K562 (cell line): ENCODE measurements around the gene FGF9. TPM values are rescaled to one million over a fixed set of nuclear protein-coding genes. Genes with fewer than 3 reads are reported as not detected.
A peak's percentile ranks its signal among the peaks of the same experiment; 100 is the strongest.

ENCODE experiments used
- ARID1B ChIP-seq: fragments of 450-650 bp; IDR thresholded peaks from 2 replicates; pipeline ENCODE4 v1.6.1; 2016; ENCODE audit warnings: antibody characterized with exemption, mild to moderate bottlenecking, inconsistent platforms
- ATF7 ChIP-seq: fragments of 450-650 bp; IDR thresholded peaks from 2 replicates; pipeline ENCODE4 v1.7.1; 2014; ENCODE audit warnings: mild to moderate bottlenecking, moderate library complexity
- BRD9 ChIP-seq: fragments of 450-650 bp; IDR thresholded peaks from 2 replicates; pipeline ENCODE4 v1.6.1; 2018; ENCODE audit warnings: low read depth; ENCODE audit not compliant: partially characterized antibody
- ELF2 ChIP-seq: fragments of 250-450 bp; sonication (Bioruptor Pico); IDR thresholded peaks from 2 replicates; pipeline ENCODE4 v1.5.0; 2021; ENCODE audit warnings: mild to moderate bottlenecking
- FOXM1 ChIP-seq, 2 experiments: fragments of 450-650 bp in 1 of 2; sonication (generic) in 1 of 2; formaldehyde crosslinking in 1 of 2; IDR thresholded peaks; 2 replicates each; pipeline versions ENCODE4 v1.6.1 to v1.9.0; 2017 to 2022; ENCODE audit warnings: low read depth in 2 of 2, mild to moderate bottlenecking in 2 of 2, missing genetic modification reagents in 1 of 2, moderate library complexity in 1 of 2
- HDAC1 ChIP-seq, 2 experiments: fragments of 450-650 bp; IDR thresholded peaks; 2 replicates each; pipeline ENCODE4 v1.6.1; 2016 to 2017; ENCODE audit warnings: inconsistent platforms in 1 of 2, mild to moderate bottlenecking in 1 of 2, moderate library complexity in 1 of 2
- HNRNPLL ChIP-seq: fragments of 200-400 bp; formaldehyde crosslinking; IDR thresholded peaks from 2 replicates; pipeline ENCODE4 v1.6.1; 2017; ENCODE audit warnings: low read length, low read depth, mild to moderate bottlenecking; ENCODE audit not compliant: poor library complexity, severe bottlenecking
- HOXB6 ChIP-seq: fragments of 250-450 bp; sonication (Bioruptor Pico); IDR thresholded peaks from 2 replicates; pipeline ENCODE4 v1.5.1; 2022; ENCODE audit warnings: mild to moderate bottlenecking, borderline replicate concordance
- IFI16 ChIP-seq: fragments of 250-450 bp; sonication (Bioruptor Pico); IDR thresholded peaks from 2 replicates; pipeline ENCODE4 v2.1.2; 2022; ENCODE audit warnings: mild to moderate bottlenecking, inconsistent platforms
- KLF6 ChIP-seq: fragments of 250-450 bp; sonication (Bioruptor Pico); IDR thresholded peaks from 2 replicates; pipeline ENCODE4 v1.4.0; 2020; ENCODE audit warnings: mild to moderate bottlenecking, moderate library complexity, borderline replicate concordance
- MXI1 ChIP-seq: IDR thresholded peaks from 2 replicates; pipeline ENCODE4 v1.6.1; 2011; ENCODE audit warnings: low read depth, mild to moderate bottlenecking, improper control_type of control experiment, low read length
- PHTF2 ChIP-seq: fragments of 250-450 bp; sonication (Bioruptor Pico); IDR thresholded peaks from 2 replicates; pipeline ENCODE4 v1.5.0; 2021; ENCODE audit warnings: mild to moderate bottlenecking
- XRCC5 ChIP-seq: fragments of 200-400 bp; formaldehyde crosslinking; IDR thresholded peaks from 2 replicates; pipeline ENCODE4 v1.6.1; 2017; ENCODE audit warnings: low read depth, mild to moderate bottlenecking, low read length
- ZFP30 ChIP-seq: fragments of 250-450 bp; sonication (Bioruptor Pico); IDR thresholded peaks from 2 replicates; pipeline ENCODE4 v1.8.0; 2022; ENCODE audit warnings: moderate library complexity, mild to moderate bottlenecking, inconsistent platforms, borderline replicate concordance
- ZNF140 ChIP-seq: fragments of 250-450 bp; sonication (Bioruptor Pico); IDR thresholded peaks from 2 replicates; pipeline ENCODE4 v1.8.0; 2021; ENCODE audit warnings: moderate library complexity, mild to moderate bottlenecking, inconsistent platforms
- ZNF274 ChIP-seq: IDR thresholded peaks from 2 replicates; pipeline ENCODE4 v1.6.1; 2011; ENCODE audit warnings: low read depth, mild to moderate bottlenecking, low read length, moderate library complexity, borderline replicate concordance
- polyA plus RNA-seq, 8 experiments: library from polyadenylated mRNA; depleted of rRNA in 4 of 8; stranded (reverse) in 5 of 8; unstranded in 3 of 8; fragments of >200 nt; fragmentation: Nextera tagmentation in 2 of 8; fragmentation: Illumina TruSeq in 1 of 8; extraction: Ambion mirVana in 2 of 8; extraction: Trizol in 1 of 8; gene quantifications; 2 replicates each; pipeline versions ENCODE4 v1.2.1 to v1.2.3, GENCODE V29; 2011 to 2014; ENCODE audit warnings: inconsistent platforms in 1 of 8, missing spikeins in 1 of 8
- total RNA-seq, 7 experiments: library from RNA; depleted of rRNA in 6 of 7; stranded (reverse); fragments of >200 nt in 6 of 7; fragmentation: Illumina TruSeq in 2 of 7; extraction: Trizol in 2 of 7; gene quantifications; 2 replicates each; pipeline versions ENCODE4 v1.2.1 to v1.2.3, GENCODE V29; 2011 to 2021; ENCODE audit warnings: low replicate concordance in 1 of 7
- TF ChIP-seq, protein P1 (sequence below), 2 experiments: IDR thresholded peaks; 2 replicates each; pipeline ENCODE4 v1.6.1; 2012; ENCODE audit warnings: improper control_type of control experiment in 2 of 2, low read depth in 2 of 2, low read length in 2 of 2, borderline replicate concordance in 1 of 2
- TF ChIP-seq, protein P2 (sequence below): fragments of 250-450 bp; sonication (Bioruptor Pico); IDR thresholded peaks from 2 replicates; pipeline ENCODE4 v1.8.0; 2021; ENCODE audit warnings: borderline replicate concordance, mild to moderate bottlenecking, moderate library complexity; ENCODE audit not compliant: poor library complexity, severe bottlenecking
- TF ChIP-seq, protein P3 (sequence below): sonication (generic); IDR thresholded peaks from 2 replicates; pipeline ENCODE4 v1.6.1; 2016
- TF ChIP-seq, protein P4 (sequence below): fragments of 250-450 bp; sonication (Bioruptor Pico); IDR thresholded peaks from 2 replicates; pipeline ENCODE4 v1.4.0; 2020; ENCODE audit warnings: mild to moderate bottlenecking, moderate library complexity
- TF ChIP-seq, protein P5 (sequence below): fragments of 450-650 bp; IDR thresholded peaks from 2 replicates; pipeline ENCODE4 v1.6.1; 2017; ENCODE audit warnings: mild to moderate bottlenecking, moderate library complexity

The FGF9 gene
- total and polyA plus RNA-seq, 9 of the 15 experiments (the other 6 are each of a cell fraction or from before 2014, with no cell fraction given), result not detected

DNA sequence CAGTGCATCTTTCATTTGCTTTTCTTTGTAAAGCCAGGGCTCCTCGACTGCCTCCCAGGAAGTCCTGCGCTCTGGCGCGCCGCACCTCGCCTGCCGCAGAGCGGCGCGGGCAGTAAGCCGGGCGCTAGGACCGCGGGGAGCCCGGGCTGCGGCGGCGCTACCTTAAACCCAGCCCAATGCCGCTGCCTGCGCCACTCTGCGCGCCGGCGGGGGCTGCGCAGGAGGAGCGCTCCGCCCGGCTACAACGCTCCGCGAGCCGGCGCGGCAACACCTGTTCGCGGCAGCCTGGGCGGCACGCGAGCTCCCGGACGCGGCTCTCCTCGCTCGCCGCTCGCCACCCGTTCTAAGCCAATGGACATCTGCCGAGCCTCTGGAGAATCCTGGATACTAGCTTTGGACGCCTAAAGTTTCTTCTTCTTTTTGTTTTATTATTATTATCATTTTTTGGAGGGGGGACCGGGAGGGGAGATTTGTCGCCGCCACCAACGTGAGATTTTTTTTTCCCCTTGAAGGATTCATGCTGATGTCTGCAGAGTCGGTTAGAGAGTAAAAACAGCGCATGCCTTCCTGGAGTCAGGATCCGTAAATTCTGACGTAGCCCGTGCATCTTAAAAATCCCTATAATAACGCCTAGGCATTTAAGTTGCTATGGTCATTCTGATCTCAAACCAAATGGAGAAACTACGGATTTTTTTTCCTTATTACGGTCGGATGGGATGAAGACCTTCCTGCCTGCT, at the start of gene FGF9 (continued):
- TF ChIP-seq ZFP30 (CRISPR knock-in tag) (no peak), ZNF140 (CRISPR knock-in tag) (no peak), ZNF274 (no peak), ATF7 (no peak), XRCC5 (peak; percentile 67; the same call in 1 of the 2 replicates), FOXM1 (IDR thresholded peaks at IDR 0.05; ENCODE audit: low read depth) (no peak), FOXM1 (CRISPR knock-in tag; IDR thresholded peaks at IDR 0.05; ENCODE audit: low read depth) (no peak), ELF2 (CRISPR knock-in tag) (no peak), IFI16 (CRISPR knock-in tag) (no peak), ARID1B (no peak), MXI1 (no peak), BRD9 (no peak), HDAC1 (IDR thresholded peaks at IDR 0.05) (no peak), PHTF2 (no peak), KLF6 (CRISPR knock-in tag) (no peak), HNRNPLL (peak; percentile 98), HOXB6 (CRISPR knock-in tag) (no peak)
- TF ChIP-seq, protein P1, sequence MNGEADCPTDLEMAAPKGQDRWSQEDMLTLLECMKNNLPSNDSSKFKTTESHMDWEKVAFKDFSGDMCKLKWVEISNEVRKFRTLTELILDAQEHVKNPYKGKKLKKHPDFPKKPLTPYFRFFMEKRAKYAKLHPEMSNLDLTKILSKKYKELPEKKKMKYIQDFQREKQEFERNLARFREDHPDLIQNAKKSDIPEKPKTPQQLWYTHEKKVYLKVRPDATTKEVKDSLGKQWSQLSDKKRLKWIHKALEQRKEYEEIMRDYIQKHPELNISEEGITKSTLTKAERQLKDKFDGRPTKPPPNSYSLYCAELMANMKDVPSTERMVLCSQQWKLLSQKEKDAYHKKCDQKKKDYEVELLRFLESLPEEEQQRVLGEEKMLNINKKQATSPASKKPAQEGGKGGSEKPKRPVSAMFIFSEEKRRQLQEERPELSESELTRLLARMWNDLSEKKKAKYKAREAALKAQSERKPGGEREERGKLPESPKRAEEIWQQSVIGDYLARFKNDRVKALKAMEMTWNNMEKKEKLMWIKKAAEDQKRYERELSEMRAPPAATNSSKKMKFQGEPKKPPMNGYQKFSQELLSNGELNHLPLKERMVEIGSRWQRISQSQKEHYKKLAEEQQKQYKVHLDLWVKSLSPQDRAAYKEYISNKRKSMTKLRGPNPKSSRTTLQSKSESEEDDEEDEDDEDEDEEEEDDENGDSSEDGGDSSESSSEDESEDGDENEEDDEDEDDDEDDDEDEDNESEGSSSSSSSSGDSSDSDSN (IDR thresholded peaks at IDR 0.05; ENCODE audit: borderline replicate concordance in 1 of 2, low read depth in 2 of 2, low read length in 2 of 2), result 0 out of 4 replicates have a peak, but pooled peaks of 1 of the 2 experiments have one; percentile 41
- TF ChIP-seq, protein P2, sequence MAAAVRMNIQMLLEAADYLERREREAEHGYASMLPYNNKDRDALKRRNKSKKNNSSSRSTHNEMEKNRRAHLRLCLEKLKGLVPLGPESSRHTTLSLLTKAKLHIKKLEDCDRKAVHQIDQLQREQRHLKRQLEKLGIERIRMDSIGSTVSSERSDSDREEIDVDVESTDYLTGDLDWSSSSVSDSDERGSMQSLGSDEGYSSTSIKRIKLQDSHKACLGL (CRISPR knock-in tag), result no peak
- TF ChIP-seq, protein P3, sequence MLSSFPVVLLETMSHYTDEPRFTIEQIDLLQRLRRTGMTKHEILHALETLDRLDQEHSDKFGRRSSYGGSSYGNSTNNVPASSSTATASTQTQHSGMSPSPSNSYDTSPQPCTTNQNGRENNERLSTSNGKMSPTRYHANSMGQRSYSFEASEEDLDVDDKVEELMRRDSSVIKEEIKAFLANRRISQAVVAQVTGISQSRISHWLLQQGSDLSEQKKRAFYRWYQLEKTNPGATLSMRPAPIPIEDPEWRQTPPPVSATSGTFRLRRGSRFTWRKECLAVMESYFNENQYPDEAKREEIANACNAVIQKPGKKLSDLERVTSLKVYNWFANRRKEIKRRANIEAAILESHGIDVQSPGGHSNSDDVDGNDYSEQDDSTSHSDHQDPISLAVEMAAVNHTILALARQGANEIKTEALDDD, result no peak
- TF ChIP-seq, protein P4, sequence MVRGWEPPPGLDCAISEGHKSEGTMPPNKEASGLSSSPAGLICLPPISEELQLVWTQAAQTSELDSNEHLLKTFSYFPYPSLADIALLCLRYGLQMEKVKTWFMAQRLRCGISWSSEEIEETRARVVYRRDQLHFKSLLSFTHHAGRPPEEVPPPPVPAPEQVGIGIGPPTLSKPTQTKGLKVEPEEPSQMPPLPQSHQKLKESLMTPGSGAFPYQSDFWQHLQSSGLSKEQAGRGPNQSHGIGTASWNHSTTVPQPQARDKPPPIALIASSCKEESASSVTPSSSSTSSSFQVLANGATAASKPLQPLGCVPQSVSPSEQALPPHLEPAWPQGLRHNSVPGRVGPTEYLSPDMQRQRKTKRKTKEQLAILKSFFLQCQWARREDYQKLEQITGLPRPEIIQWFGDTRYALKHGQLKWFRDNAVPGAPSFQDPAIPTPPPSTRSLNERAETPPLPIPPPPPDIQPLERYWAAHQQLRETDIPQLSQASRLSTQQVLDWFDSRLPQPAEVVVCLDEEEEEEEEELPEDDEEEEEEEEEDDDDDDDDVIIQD (CRISPR knock-in tag), result no peak
- TF ChIP-seq, protein P5, sequence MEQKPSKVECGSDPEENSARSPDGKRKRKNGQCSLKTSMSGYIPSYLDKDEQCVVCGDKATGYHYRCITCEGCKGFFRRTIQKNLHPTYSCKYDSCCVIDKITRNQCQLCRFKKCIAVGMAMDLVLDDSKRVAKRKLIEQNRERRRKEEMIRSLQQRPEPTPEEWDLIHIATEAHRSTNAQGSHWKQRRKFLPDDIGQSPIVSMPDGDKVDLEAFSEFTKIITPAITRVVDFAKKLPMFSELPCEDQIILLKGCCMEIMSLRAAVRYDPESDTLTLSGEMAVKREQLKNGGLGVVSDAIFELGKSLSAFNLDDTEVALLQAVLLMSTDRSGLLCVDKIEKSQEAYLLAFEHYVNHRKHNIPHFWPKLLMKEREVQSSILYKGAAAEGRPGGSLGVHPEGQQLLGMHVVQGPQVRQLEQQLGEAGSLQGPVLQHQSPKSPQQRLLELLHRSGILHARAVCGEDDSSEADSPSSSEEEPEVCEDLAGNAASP, result no peak
